Putamen (tissue), 1 donor: ENCODE measurements around the gene SLC46A1.
"Not testable (repeated sequence)": the region's sequence is repeated elsewhere in the genome, so short reads cannot be mapped to it uniquely, and the experiment has no call there.

Experiments used
- DNase-seq: peaks from one replicate; pipeline ENCODE4 v3.0.0-alpha.2; 2016; ENCODE audit warnings: low spot score

Gene SLC46A1

GRCh38 chr17:28405632-28406472, at the start of gene SLC46A1:
Gene SLC46A1 (minus strand): TSS chr17:28406212. CDS start chr17:28406114, 98 bp downstream.
- peak; percentile 58 for DNase-seq

- no peak for DNase-seq
These were observed 43.8 kb upstream of the SLC46A1 start for GRCh38 chr17:28449859-28450258.

GRCh38 chr17:28447396-28447760, 41.4 kb upstream of the SLC46A1 start:
- DNase-seq, result no peak

GRCh38 chr17:28446716-28447395, 40.8 kb upstream of the SLC46A1 start:
- DNase-seq, result no peak

- DNase-seq, result no peak
These were observed 38.1 kb upstream of the SLC46A1 start for GRCh38 chr17:28443901-28444638.

- not testable (repeated sequence) for DNase-seq
These were observed 28.3 kb upstream of the SLC46A1 start for GRCh38 chr17:28434326-28434725.

GRCh38 chr17:28433721-28434120, 27.7 kb upstream of the SLC46A1 start:
- no peak for DNase-seq

GRCh38 chr17:28427982-28428381, 22.0 kb upstream of the SLC46A1 start:
- not testable (repeated sequence) for DNase-seq

- no peak for DNase-seq
These were observed 21.4 kb upstream of the SLC46A1 start for GRCh38 chr17:28427371-28427770.

GRCh38 chr17:28426081-28426519, 20.1 kb upstream of the SLC46A1 start:
- DNase-seq, result no peak

GRCh38 chr17:28425206-28425605, 19.2 kb upstream of the SLC46A1 start:
- DNase-seq, result no peak

- no peak for DNase-seq
These were observed 15.8 kb upstream of the SLC46A1 start for GRCh38 chr17:28421787-28422305.

- DNase-seq, result peak; percentile 55
These were observed 10.8 kb upstream of the SLC46A1 start for GRCh38 chr17:28416703-28417311.

GRCh38 chr17:28415886-28416285, 9.9 kb upstream of the SLC46A1 start:
- no peak for DNase-seq

- DNase-seq, result no peak
These were observed 7.8 kb upstream of the SLC46A1 start for GRCh38 chr17:28413804-28414203.

GRCh38 chr17:28412099-28412498, 6.1 kb upstream of the SLC46A1 start:
- no peak for DNase-seq

- DNase-seq, result no peak
These were observed 1.9 kb upstream of the SLC46A1 start for GRCh38 chr17:28407974-28408306.

GRCh38 chr17:28407130-28407973, 1.3 kb upstream of the SLC46A1 start:
- DNase-seq, result no peak

- DNase-seq, result peak; percentile 45
These were observed 432 bp upstream of the SLC46A1 start for GRCh38 chr17:28406473-28406814.

- no peak for DNase-seq
These were observed 1.0 kb downstream of the SLC46A1 start for GRCh38 chr17:28404812-28405570.

- no peak for DNase-seq
These were observed 1.6 kb downstream of the SLC46A1 start for GRCh38 chr17:28404461-28404811.
